DMS53 (cell line): ENCODE data around the gene RUBCNL.

Experiments
- DNase-seq: peaks from one replicate; lab custom pipeline; 2025; lab: John Stamatoyannopoulos, UW

The RUBCNL gene

DNA sequence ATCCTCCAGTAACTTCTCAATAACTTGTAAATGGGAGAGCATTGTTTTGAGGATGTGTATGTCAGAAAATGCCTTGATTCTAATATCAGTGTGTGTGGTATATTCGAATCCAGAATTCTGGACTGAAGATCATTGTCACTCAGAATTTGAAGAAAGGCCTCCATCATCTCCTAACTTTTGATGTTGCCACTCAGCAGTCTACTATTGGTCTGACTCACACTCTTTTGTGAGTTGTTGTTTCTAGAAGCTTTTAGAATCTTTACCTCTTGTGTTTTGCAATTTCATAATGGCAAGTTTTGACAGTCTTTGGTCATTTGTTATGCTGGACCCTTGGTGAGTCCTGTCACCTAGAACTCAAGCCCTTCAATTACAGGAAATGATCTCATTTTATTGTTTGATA, 77.0 kb downstream of the RUBCNL start:
- DNase-seq: no peak

DNA sequence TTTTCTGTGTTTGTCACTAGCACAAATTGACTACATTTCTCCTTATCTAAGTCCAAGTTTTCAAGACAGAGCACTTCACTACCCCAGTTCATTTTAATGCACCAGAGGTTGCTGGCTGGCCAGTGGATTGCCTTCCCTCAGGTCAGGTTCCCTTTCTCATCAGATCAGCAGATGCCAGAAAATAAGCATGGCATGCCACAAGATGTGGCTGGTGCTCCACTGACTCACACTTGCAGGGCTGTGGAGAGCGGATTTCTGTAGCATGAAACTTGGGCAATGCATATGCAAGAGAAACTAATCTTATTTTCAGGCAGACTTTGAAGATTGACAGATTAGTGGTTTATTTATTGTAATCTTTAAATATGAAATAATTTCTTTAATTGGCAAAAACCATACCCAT, 79.5 kb downstream of the RUBCNL start:
- no peak for DNase-seq

DNA sequence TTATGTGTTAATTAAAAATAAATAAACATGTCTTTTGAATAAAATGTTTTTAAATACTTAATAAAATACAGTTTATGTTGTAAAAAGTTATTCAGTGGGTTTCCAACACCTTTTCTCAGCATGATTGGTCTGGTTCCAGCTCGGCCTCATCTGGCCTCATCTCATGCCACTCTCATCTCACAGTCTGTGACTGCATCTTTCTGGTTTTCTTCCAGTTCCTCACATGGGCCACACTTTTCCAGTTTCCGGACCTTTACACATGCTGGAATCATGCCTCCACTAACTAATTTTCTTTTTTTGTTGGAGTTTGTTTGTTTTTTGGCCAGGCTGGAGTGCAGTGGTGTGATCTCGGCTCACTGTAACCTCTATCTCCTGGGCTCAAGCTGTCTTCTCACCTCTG, 82.5 kb downstream of the RUBCNL start:
- no peak for DNase-seq

DNA sequence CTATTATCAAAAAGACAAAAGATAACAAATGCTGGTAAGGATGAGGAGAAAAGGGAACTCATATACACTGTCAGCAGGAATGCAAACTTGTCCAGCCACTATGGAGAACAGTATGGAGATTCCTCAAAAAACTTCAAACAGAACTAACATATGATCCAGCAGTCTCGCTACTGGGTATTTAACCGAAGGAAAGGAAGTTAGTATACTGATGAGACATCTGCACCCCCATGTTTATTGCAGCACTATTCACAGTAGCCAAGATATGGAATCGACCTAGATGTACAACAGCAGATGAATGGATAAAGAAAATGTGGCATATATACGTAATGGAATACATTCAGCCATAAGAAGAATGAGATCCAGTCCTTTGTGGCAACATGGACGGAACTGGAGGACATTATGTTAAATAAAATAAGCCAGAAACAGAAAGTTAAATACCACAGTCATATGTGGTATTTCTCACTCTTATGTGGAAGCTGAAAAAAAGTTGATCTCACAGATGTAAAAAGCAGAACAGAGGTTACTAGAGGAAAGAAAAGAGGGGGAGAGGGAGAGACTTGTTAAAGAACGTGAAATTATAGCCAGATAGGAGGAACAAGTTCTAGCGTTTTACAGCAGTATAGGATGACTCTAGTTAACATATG, 83.2 kb downstream of the RUBCNL start:
- no peak for DNase-seq

DNA sequence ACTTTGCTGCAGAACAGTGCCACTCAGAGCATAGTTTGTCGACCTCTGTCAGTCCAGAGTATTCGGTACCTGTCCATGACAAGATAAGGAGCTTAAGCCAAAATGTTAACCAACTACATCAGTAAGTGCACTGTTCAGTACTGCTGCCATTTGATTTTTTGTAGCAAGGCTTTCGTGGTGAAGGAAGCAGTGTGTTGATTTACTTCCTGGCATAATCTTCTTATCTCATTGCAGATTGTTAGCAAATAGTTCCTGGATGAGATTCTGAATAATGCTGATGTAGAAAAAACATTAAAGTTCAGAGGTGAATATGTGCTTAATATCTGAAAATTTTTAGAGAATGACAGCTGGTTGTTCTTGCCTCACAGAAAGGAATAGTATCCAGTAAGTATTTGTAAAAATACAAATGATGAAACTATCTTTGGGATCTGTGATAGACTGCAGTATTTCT, 89.7 kb downstream of the RUBCNL start:
- DNase-seq: no peak

DNA sequence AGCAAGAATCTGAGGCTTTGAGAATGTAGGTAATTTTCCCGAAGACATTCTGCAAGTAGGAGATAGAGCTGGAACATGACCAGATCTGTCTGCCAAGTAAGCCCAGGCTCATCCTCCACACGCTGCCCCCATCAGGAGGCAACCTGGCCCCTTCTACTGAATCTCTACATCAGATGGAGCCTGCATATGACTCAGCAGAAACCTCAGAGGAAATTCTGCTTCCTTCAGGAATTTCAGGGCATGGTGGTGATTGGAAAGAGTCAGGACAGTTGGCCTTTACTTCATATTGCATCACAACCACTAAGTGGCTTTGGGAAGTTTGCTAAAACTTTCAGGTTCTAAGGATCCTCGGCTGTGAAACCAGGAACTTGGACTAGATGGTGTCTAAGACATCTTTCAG, 90.1 kb downstream of the RUBCNL start:
- DNase-seq: no peak

DNA sequence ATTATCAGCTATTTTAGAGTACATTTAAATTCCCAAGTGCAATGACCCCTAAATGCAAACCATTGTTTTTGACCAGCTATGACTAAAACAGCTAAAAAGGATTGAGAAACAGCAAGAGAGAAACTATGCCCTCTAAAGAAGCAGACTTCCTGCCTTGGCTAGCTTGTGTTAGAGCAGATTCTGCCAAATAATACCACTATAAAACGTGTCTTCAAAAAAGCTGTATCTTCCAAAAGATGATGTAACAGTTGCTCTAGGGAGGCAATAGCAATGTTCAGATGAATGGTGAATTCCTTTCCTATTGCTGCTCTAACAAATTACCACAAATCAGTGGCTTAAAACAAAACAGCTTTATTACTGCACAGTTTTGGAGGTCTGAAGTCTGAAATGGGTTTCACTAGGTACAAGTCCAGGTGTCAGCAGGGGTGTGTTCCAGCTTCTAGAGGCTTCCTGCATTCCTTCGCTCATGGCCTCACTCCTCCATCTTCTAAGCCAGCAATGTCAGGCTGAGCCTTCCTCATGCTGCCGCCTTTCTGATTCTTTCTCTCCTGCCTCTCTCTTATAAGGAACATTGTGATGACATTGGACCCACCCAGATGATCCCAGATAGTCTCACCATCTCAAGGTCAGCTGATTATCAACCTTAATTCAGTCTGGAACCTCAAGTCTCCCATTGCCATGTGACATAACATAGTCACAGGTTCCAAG, 90.8 kb downstream of the RUBCNL start:
- no peak for DNase-seq

DNA sequence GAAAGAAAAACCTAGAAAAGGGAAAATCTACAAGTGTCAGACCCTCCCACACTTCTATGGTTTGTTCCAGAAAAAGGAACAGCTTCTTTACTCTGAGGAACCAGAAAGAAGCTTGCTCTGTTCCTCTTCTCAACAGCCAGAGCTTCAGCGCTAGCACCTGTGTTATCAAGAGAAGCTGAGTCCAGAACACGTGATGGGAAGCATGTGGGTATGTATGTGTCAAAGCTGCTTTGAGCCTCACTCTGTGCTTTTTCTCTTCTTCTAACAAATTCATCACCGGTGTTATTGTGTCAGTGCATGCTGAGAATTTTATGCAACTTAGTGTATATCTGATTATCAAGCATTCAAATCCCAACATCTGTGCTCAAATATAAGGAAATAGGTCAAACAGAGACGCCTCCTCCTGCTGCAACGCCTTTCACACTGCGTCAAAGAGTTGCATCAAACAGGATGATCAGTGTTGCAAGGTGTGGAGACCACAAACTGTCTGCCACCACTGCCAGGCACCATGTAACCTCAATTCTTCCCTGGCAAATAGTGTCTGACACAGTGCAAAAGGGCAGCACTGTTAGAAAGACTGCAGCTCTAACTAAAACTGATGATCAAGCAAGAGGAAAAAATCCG, 91.4 kb downstream of the RUBCNL start:
- no peak for DNase-seq

DNA sequence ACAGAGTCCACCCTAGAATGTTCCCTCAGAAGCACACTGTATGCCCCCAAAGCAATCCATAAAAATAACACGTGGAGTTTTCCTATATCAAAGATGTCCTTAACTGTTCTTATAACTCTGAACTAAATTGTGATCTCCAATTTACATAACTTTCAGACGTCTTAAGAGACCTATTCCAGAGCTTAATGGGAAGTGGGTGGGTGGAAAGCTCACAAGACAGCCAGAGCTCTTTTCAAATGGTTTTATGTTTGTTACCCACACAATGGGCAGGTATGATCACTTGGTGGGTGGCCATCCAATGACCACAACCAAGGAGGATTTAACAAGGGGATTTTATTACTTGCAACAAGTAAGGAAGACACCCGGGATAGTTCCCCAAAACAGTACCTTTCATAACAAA, 93.6 kb downstream of the RUBCNL start:
- no peak for DNase-seq
